M059J (cell line): Measurements from ENCODE around the gene BIN1. TPM values are rescaled to one million over a fixed set of nuclear protein-coding genes. Genes with fewer than 3 reads are reported as not detected.

Source experiments
- DNase-seq: peaks from one replicate; pipeline ENCODE4 v3.0.0-alpha.2; 2012; ENCODE audit warnings: low read depth
- total RNA-seq: library from RNA; depleted of rRNA; stranded (reverse); fragments of >200 nt; shearing (Covaris generic); gene quantifications from 2 replicates; pipeline ENCODE4 v1.2.3, GENCODE V29; 2014

The BIN1 gene
- total RNA-seq, 1 experiment from 2014 or later: 51.1 TPM

GRCh38 chr2:127024769-127025358 lies 82.1 kb downstream of the BIN1 start:
- DNase-seq: peak; percentile 46

- DNase-seq: no peak
Measured at GRCh38 chr2:127023504-127023903, 83.5 kb downstream of the BIN1 start.

GRCh38 chr2:127022817-127023216 lies 84.1 kb downstream of the BIN1 start:
- DNase-seq: no peak

GRCh38 chr2:127020536-127020935 lies 86.4 kb downstream of the BIN1 start:
- no peak for DNase-seq

- no peak for DNase-seq
Measured at GRCh38 chr2:127017548-127017947, 89.4 kb downstream of the BIN1 start.

GRCh38 chr2:127016329-127016728 lies 90.6 kb downstream of the BIN1 start:
- no peak for DNase-seq

GRCh38 chr2:127015106-127015910 lies 91.6 kb downstream of the BIN1 start:
- peak; percentile 9 for DNase-seq

- peak; percentile 75 for DNase-seq
Measured at GRCh38 chr2:127014630-127015029, 92.3 kb downstream of the BIN1 start.

- DNase-seq: no peak
Measured at GRCh38 chr2:127014224-127014623, 92.7 kb downstream of the BIN1 start.

GRCh38 chr2:127012868-127013267 lies 94.1 kb downstream of the BIN1 start:
- no peak for DNase-seq

- DNase-seq: no peak
Measured at GRCh38 chr2:127012215-127012614, 94.7 kb downstream of the BIN1 start.

- no peak for DNase-seq
Measured at GRCh38 chr2:127011796-127012195, 95.2 kb downstream of the BIN1 start.

GRCh38 chr2:127011231-127011661 lies 95.7 kb downstream of the BIN1 start:
- DNase-seq: no peak

GRCh38 chr2:127008265-127009015 lies 98.5 kb downstream of the BIN1 start:
- no peak for DNase-seq

GRCh38 chr2:127007652-127008051 lies 99.3 kb downstream of the BIN1 start:
- peak; percentile 55 for DNase-seq

- no peak for DNase-seq
Measured at GRCh38 chr2:127006962-127007361, 100.0 kb downstream of the BIN1 start.

- no peak for DNase-seq
Measured at GRCh38 chr2:127004893-127005600, 101.9 kb downstream of the BIN1 start.

- no peak for DNase-seq
Measured at GRCh38 chr2:127003070-127003800, 103.7 kb downstream of the BIN1 start.

GRCh38 chr2:127001751-127002150 lies 105.2 kb downstream of the BIN1 start:
- no peak for DNase-seq

- peak; percentile 67 for DNase-seq
Measured at GRCh38 chr2:127000937-127001336, 106.0 kb downstream of the BIN1 start.

- DNase-seq: no peak
Measured at GRCh38 chr2:127000194-127000593, 106.8 kb downstream of the BIN1 start.
